Panc1 (cell line): ENCODE results near the gene TMEM39B.

Experiments used
- POLR2AphosphoS5 ChIP-seq: IDR thresholded peaks from 2 replicates; pipeline ENCODE4 v1.6.1; 2012; ENCODE audit warnings: mild to moderate bottlenecking, low read depth, low read length, moderate library complexity
- TF ChIP-seq, protein P1 (sequence below): fragments of 450-650 bp; IDR thresholded peaks from 2 replicates; pipeline ENCODE4 v1.5.1; 2017; ENCODE audit warnings: mild to moderate bottlenecking
- TF ChIP-seq, protein P2 (sequence below), 2 experiments: IDR thresholded peaks; 2 replicates each; pipeline ENCODE4 v1.6.1; 2011 to 2012; ENCODE audit warnings: low read depth in 2 of 2, control low read depth in 1 of 2, low read length in 1 of 2, mild to moderate bottlenecking in 1 of 2, moderate library complexity in 1 of 2; ENCODE audit not compliant: insufficient read depth in 1 of 2

DNA sequence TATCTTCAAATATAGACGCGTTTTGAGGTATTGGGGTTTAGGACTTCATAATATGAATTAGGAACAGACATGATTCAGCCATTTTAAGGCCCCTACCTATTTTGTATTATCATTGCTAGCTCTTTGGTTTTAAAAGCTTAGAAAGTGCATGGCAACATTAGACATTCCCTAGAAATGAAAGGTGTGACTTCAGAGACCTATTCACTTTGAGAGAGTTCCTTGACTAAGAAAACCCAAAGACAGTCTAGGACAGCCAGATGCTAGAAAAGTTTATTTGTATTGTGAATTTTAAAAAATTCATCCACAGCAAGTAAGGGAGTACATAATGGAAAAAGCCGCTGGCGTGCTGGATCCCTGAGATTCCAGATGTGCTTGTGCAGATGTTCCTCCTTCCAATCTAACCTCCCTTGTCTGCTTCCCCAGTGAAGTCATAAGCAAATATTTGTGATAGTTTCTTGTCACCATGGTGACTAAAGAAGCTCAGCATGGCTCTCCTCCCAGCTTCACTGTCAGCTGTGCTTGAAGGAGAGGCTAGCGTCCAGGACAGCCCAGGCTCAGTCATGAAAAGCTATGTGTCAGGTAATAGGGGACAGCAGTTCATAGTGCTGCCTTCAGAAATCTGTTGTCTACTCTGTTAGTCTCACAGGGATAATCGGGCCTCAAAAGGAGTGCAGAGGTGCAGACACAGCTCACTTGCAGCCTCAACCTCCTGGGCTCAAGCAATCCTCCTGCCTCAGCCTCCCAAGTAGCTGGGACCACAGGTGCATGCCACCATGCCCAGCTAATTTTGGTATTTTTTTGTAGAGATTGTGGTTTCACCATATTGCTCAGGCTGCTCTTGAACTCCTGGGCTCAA, 69.9 kb downstream of the TMEM39B start:
- TF ChIP-seq, protein P1, sequence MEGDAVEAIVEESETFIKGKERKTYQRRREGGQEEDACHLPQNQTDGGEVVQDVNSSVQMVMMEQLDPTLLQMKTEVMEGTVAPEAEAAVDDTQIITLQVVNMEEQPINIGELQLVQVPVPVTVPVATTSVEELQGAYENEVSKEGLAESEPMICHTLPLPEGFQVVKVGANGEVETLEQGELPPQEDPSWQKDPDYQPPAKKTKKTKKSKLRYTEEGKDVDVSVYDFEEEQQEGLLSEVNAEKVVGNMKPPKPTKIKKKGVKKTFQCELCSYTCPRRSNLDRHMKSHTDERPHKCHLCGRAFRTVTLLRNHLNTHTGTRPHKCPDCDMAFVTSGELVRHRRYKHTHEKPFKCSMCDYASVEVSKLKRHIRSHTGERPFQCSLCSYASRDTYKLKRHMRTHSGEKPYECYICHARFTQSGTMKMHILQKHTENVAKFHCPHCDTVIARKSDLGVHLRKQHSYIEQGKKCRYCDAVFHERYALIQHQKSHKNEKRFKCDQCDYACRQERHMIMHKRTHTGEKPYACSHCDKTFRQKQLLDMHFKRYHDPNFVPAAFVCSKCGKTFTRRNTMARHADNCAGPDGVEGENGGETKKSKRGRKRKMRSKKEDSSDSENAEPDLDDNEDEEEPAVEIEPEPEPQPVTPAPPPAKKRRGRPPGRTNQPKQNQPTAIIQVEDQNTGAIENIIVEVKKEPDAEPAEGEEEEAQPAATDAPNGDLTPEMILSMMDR: no peak
- TF ChIP-seq, protein P2, sequence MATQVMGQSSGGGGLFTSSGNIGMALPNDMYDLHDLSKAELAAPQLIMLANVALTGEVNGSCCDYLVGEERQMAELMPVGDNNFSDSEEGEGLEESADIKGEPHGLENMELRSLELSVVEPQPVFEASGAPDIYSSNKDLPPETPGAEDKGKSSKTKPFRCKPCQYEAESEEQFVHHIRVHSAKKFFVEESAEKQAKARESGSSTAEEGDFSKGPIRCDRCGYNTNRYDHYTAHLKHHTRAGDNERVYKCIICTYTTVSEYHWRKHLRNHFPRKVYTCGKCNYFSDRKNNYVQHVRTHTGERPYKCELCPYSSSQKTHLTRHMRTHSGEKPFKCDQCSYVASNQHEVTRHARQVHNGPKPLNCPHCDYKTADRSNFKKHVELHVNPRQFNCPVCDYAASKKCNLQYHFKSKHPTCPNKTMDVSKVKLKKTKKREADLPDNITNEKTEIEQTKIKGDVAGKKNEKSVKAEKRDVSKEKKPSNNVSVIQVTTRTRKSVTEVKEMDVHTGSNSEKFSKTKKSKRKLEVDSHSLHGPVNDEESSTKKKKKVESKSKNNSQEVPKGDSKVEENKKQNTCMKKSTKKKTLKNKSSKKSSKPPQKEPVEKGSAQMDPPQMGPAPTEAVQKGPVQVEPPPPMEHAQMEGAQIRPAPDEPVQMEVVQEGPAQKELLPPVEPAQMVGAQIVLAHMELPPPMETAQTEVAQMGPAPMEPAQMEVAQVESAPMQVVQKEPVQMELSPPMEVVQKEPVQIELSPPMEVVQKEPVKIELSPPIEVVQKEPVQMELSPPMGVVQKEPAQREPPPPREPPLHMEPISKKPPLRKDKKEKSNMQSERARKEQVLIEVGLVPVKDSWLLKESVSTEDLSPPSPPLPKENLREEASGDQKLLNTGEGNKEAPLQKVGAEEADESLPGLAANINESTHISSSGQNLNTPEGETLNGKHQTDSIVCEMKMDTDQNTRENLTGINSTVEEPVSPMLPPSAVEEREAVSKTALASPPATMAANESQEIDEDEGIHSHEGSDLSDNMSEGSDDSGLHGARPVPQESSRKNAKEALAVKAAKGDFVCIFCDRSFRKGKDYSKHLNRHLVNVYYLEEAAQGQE (IDR thresholded peaks at IDR 0.05; ENCODE audit: insufficient read depth in 1 of 2, low read depth in 2 of 2, low read length in 1 of 2): no peak
- TF ChIP-seq POLR2AphosphoS5: no peak
